ENCODE results near the gene LRP5. TPM values are rescaled to one million over a fixed set of nuclear protein-coding genes. Genes with fewer than 3 reads are reported as not detected.

Gene LRP5
- total and polyA plus RNA-seq, 7 donors: 18.0 to 63.1 (median 28.9) TPM

DNA sequence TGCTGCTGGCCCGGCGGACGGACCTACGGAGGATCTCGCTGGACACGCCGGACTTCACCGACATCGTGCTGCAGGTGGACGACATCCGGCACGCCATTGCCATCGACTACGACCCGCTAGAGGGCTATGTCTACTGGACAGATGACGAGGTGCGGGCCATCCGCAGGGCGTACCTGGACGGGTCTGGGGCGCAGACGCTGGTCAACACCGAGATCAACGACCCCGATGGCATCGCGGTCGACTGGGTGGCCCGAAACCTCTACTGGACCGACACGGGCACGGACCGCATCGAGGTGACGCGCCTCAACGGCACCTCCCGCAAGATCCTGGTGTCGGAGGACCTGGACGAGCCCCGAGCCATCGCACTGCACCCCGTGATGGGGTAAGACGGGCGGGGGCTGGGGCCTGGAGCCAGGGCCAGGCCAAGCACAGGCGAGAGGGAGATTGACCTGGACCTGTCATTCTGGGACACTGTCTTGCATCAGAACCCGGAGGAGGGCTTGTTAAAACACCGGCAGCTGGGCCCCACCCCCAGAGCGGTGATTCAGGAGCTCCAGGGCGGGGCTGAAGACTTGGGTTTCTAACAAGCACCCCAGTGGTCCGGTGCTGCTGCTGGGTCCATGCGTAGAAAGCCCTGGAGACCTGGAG is 74.1 kb downstream of the LRP5 start:
- no peak for TF ChIP-seq POLR2A (IDR thresholded peaks at IDR 0.05)
- TF ChIP-seq, protein P1, sequence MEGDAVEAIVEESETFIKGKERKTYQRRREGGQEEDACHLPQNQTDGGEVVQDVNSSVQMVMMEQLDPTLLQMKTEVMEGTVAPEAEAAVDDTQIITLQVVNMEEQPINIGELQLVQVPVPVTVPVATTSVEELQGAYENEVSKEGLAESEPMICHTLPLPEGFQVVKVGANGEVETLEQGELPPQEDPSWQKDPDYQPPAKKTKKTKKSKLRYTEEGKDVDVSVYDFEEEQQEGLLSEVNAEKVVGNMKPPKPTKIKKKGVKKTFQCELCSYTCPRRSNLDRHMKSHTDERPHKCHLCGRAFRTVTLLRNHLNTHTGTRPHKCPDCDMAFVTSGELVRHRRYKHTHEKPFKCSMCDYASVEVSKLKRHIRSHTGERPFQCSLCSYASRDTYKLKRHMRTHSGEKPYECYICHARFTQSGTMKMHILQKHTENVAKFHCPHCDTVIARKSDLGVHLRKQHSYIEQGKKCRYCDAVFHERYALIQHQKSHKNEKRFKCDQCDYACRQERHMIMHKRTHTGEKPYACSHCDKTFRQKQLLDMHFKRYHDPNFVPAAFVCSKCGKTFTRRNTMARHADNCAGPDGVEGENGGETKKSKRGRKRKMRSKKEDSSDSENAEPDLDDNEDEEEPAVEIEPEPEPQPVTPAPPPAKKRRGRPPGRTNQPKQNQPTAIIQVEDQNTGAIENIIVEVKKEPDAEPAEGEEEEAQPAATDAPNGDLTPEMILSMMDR (IDR thresholded peaks at IDR 0.05): no peak
- TF ChIP-seq POLR2AphosphoS5 (IDR thresholded peaks at IDR 0.05): no peak
- no peak for TF ChIP-seq EP300 (IDR thresholded peaks at IDR 0.05)
- DNase-seq: no peak
- WGBS, 2 donors: 97% methylated on average over 52 of the region's 52 CpGs
- intact Hi-C loops (cut with DNase I): loop anchor here (10.0 kb wide), 1 partner anchor 58 kb away; no protein-coding TSS in a partner anchor
- H3K9me3 ChIP-seq: no peaks in the 10 kb centered on the region
- H3K4me3 ChIP-seq: no peak overlapping the region
- peaks cover 0 to 53% (median 29%) of the 10 kb centered on the region in 4 donors for H3K36me3 ChIP-seq
- H3K27ac ChIP-seq: no peak overlapping the region
- peaks cover 0 to 30% (median 28%) of the 10 kb centered on the region in 4 donors for H3K4me1 ChIP-seq
- H3K27me3 ChIP-seq: no peaks in the 10 kb centered on the region

DNA sequence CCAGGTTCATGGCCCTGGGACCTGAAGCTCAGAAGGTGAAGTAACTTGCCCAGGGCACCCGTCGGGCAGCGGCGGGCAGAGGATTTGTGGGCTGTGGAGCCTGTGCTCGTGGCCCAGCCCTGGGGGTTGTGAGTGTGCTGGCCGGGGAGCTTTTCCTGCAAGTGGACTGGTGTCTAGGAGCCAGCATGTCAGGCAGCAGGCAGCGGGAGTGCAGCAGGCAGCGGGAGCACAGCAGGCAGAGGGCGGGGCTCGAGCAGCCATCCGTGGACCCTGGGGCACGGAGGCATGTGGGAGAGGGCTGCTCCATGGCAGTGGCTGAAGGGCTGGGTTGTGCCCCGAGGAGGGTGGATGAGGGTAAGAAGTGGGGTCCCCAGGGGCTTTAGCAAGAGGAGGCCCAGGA is 75.4 kb downstream of the LRP5 start:
- DNase-seq: no peak
- Histone ChIP-seq H3K27ac (no peak overlapping the region), H3K4me1 (peaks cover 0 to 16% (median 14%) of the 10 kb centered on the region in 4 donors), H3K9me3 (no peaks in the 10 kb centered on the region), H3K36me3 (peaks cover 0 to 65% (median 30%) of the 10 kb centered on the region in 4 donors), H3K4me3 (no peak overlapping the region), H3K27me3 (no peaks in the 10 kb centered on the region)
- WGBS, 2 donors: 94 to 95% methylated on average over 13 of the region's 13 CpGs
- intact Hi-C loops (cut with DNase I): loop anchor here (10.0 kb wide), 1 partner anchor 57 kb away; no protein-coding TSS in a partner anchor
- TF ChIP-seq POLR2AphosphoS5 (IDR thresholded peaks at IDR 0.05) (no peak), POLR2A (IDR thresholded peaks at IDR 0.05) (no peak), EP300 (IDR thresholded peaks at IDR 0.05) (no peak)
- TF ChIP-seq, protein P1 (IDR thresholded peaks at IDR 0.05): no peak

DNA sequence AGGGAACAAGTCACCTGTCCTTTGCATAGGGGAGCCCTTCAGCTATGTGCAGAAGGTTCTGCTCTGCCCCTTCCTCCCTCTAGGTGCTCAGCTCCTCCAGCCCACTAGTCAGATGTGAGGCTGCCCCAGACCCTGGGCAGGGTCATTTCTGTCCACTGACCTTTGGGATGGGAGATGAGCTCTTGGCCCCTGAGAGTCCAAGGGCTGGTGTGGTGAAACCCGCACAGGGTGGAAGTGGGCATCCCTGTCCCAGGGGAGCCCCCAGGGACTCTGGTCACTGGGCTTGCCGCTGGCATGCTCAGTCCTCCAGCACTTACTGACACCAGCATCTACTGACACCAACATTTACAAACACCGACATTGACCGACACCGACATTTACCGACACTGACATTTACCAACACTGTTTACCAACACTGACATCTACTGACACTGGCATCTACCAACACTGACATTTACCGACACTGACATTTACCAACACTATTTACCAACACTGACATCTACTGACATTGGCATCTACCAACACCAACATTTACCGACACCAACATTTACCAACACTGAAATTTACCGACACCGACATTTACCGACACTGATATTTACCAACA is 76.3 kb downstream of the LRP5 start:
- Histone ChIP-seq H3K4me1 (peaks cover 0 to 7% (median 6%) of the 10 kb centered on the region in 4 donors), H3K4me3 (no peak overlapping the region), H3K27me3 (no peaks in the 10 kb centered on the region), H3K9me3 (no peaks in the 10 kb centered on the region), H3K36me3 (peaks cover 0 to 70% (median 30%) of the 10 kb centered on the region in 4 donors), H3K27ac (no peak overlapping the region)
- 93 to 99% methylated on average over 11 of the region's 11 CpGs for WGBS, 2 donors
- no peak for DNase-seq
- intact Hi-C loops (cut with DNase I): loop anchor here (10.0 kb wide), 1 partner anchor 56 kb away; no protein-coding TSS in a partner anchor
- TF ChIP-seq, protein P1 (IDR thresholded peaks at IDR 0.05): no peak
- no peak for TF ChIP-seq POLR2AphosphoS5 (IDR thresholded peaks at IDR 0.05)
- TF ChIP-seq POLR2A (IDR thresholded peaks at IDR 0.05): no peak
- TF ChIP-seq EP300 (IDR thresholded peaks at IDR 0.05): no peak

DNA sequence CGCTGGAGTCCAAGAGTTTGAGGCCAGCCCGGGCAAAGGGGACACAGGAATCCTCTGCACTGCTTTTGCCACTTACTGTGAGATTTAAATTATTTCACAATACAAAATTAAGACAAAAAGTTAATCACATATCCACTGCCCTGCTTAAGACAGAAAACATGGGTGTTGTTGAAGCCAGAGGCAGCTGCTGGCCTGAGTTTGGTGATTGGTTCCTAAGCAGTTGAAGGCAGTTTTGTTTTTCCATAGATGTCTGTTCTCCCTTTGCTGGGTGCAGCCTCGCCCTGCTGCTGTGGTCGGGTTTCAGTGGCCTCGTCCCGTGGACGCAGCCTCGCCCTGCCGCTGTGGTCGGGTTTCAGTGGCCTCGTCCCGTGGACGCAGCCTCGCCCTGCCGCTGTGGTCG is 77.9 kb downstream of the LRP5 start:
- H3K36me3 ChIP-seq: peaks cover 0 to 70% (median 30%) of the 10 kb centered on the region in 4 donors
- H3K4me1 ChIP-seq: no peaks in the 10 kb centered on the region
- no peak overlapping the region for H3K4me3 ChIP-seq
- no peak overlapping the region for H3K27ac ChIP-seq
- H3K9me3 ChIP-seq: no peaks in the 10 kb centered on the region
- intact Hi-C loops (cut with DNase I): no loop called here
- DNase-seq: no peak
- 94 to 96% methylated on average over 16 of the region's 16 CpGs for WGBS, 2 donors
- no peak for TF ChIP-seq POLR2AphosphoS5 (IDR thresholded peaks at IDR 0.05)
- TF ChIP-seq, protein P1 (IDR thresholded peaks at IDR 0.05): no peak
- TF ChIP-seq POLR2A (IDR thresholded peaks at IDR 0.05): no peak
- no peak for TF ChIP-seq EP300 (IDR thresholded peaks at IDR 0.05)
- H3K27me3 ChIP-seq: no peaks in the 10 kb centered on the region
